Transverse colon (tissue), 4 donors: Measurements from ENCODE around the gene NELL2. TPM values are rescaled to one million over a fixed set of nuclear protein-coding genes. Genes with fewer than 3 reads are reported as not detected.
A peak's percentile ranks its signal among the peaks of the same experiment; 100 is the strongest.

Experiments used
- DNase-seq: peaks from one replicate; pipeline ENCODE4 v3.0.0-alpha.2; 2019
- H3K27ac ChIP-seq, 4 donors: fragments of 200-600 bp; sonication (generic); 2 replicates each; pipeline ENCODE4 v1.5.1; 2016 to 2018; ENCODE audit warnings: inconsistent platforms in 4 of 4
- H3K27me3 ChIP-seq: fragments of 200-600 bp; sonication (generic); 2 replicates; pipeline ENCODE4 v1.5.1; 2017; ENCODE audit warnings: inconsistent platforms
- H3K36me3 ChIP-seq, 4 donors: fragments of 200-600 bp; sonication (generic); 2 replicates each; pipeline ENCODE4 v1.5.1; 2017 to 2019; ENCODE audit warnings: inconsistent platforms in 4 of 4
- H3K4me1 ChIP-seq, 4 donors: fragments of 200-600 bp; sonication (generic); 2 replicates each; pipeline ENCODE4 v1.5.1; 2017 to 2020; ENCODE audit warnings: inconsistent platforms in 4 of 4
- H3K4me3 ChIP-seq, 4 donors: fragments of 200-600 bp; sonication (generic); 1 replicate in 1 of 4; 2 replicates in 3 of 4; pipeline versions ENCODE4 v1.5.1 to v1.6.1; 2017 to 2019; ENCODE audit warnings: inconsistent platforms in 4 of 4
- H3K9me3 ChIP-seq, 2 donors: fragments of 200-600 bp; sonication (generic); 2 replicates each; pipeline ENCODE4 v1.5.1; 2017 to 2019; ENCODE audit warnings: inconsistent platforms in 2 of 2
- EP300 ChIP-seq: sonication (generic); formaldehyde crosslinking; IDR thresholded peaks from one replicate; pipeline ENCODE4 v1.6.1; 2017; ENCODE audit warnings: antibody characterized with exemption, low read depth
- POLR2A ChIP-seq: fragments of 450-650 bp; IDR thresholded peaks from one replicate; pipeline ENCODE4 v1.6.1; 2016; ENCODE audit warnings: antibody characterized with exemption, mild to moderate bottlenecking, moderate library complexity
- POLR2AphosphoS5 ChIP-seq, 3 donors: sonication (generic); formaldehyde crosslinking; IDR thresholded peaks; one replicate each; pipeline ENCODE4 v1.6.1; 2016; ENCODE audit warnings: antibody characterized with exemption in 3 of 3
- WGBS, 2 donors: methylation state at CpG; one replicate each; pipeline ENCODE4 v1.1.5; 2018; ENCODE audit warnings: low coverage in 1 of 2; 5-methylcytosine and 5-hydroxymethylcytosine counted together
- in situ Hi-C, 4 donors: fragments of 200-750 bp; cut with MboI; loops; one replicate each; pipeline versions ENCODE4 v1.15.0 to v1.15.1; 2017; ENCODE audit warnings: low sequenced_read_pairs in 3 of 4, low pct_ligation_motif_present in 1 of 4, low pct_unique_long_range_greater_than_20kb in 1 of 4
- intact Hi-C: fragments of 100-400 bp; cut with DNase I; formaldehyde crosslinking; loops from one replicate; pipeline ENCODE4 v1.15.1; 2023; ENCODE audit warnings: low total_unique reads
- total RNA-seq, 4 donors: library from RNA; depleted of rRNA; stranded (reverse); fragments of >200 nt; gene quantifications; one replicate each; pipeline ENCODE4 v1.1.0, GENCODE V29; 2016
- TF ChIP-seq, protein P1 (sequence below), 5 experiments: fragments of 200-600 bp in 3 of 5; fragments of 450-650 bp in 2 of 5; sonication (generic) in 3 of 5; IDR thresholded peaks; 1 replicate in 2 of 5; 2 replicates in 3 of 5; pipeline ENCODE4 v1.5.1; 2016 to 2017; ENCODE audit warnings: antibody characterized with exemption in 5 of 5, inconsistent platforms in 3 of 5, mild to moderate bottlenecking in 2 of 5, moderate library complexity in 1 of 5

NELL2 gene
- total RNA-seq, 4 donors from 2014 or later, result 1.4 to 10.5 (median 9.5) TPM

DNA sequence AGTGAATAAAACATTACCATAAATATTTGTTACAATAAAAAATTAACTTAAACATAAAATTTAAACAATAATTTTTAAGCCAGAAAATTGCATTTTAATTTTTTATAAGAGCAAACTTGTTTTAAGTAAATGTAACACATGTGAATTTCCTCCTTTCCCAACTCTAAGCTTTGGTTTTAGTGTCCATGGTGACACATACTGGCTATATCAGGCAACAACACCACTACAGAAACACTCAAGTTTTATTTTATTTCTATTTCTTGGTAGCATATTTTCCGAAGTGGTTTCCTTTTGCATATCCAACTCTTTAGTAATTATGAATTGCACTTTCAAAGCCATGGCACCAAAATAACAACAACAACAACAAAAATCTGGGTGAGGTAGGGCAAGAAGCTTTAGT lies 2.2 kb downstream of the NELL2 start:
- Histone ChIP-seq H3K27ac (no peak overlapping the region), H3K4me1 (peaks cover 9 to 26% (median 21%) of the 10 kb centered on the region in 4 donors), H3K27me3 (peaks cover 79% of the 10 kb centered on the region), H3K9me3 (no peaks in the 10 kb centered on the region), H3K36me3 (no peaks in the 10 kb centered on the region), H3K4me3 (no peak overlapping the region)
- TF ChIP-seq POLR2A (no peak), POLR2AphosphoS5 (IDR thresholded peaks at IDR 0.05) (no peak), EP300 (no peak)
- TF ChIP-seq, protein P1, sequence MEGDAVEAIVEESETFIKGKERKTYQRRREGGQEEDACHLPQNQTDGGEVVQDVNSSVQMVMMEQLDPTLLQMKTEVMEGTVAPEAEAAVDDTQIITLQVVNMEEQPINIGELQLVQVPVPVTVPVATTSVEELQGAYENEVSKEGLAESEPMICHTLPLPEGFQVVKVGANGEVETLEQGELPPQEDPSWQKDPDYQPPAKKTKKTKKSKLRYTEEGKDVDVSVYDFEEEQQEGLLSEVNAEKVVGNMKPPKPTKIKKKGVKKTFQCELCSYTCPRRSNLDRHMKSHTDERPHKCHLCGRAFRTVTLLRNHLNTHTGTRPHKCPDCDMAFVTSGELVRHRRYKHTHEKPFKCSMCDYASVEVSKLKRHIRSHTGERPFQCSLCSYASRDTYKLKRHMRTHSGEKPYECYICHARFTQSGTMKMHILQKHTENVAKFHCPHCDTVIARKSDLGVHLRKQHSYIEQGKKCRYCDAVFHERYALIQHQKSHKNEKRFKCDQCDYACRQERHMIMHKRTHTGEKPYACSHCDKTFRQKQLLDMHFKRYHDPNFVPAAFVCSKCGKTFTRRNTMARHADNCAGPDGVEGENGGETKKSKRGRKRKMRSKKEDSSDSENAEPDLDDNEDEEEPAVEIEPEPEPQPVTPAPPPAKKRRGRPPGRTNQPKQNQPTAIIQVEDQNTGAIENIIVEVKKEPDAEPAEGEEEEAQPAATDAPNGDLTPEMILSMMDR (IDR thresholded peaks at IDR 0.05), result peak in 2 of 5 experiments; percentile 14 to 22
- DNase-seq, result no peak
- intact Hi-C loops, result no loop called here
- 30 to 31% methylated on average over 1 of the region's 1 CpG for WGBS, 2 donors
- in situ Hi-C loops, result no loop called here

DNA sequence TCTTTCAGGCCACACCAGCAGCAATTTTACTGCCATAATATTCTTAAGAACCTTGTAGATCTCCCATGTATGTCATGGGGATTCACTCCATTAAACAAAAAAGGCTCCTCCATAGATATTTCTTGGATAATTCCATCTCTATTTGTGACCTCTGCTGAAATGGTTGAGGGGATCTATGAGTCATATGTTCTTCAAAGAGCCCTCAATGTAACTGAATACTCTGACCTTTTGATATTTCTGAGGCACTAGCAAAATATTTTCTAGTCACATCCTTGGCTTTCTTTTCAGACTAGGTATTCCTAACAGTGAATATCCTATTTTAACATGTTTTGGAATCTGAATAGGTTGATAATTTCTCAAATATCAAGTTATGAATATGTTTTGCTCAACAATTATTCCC lies 6.6 kb downstream of the NELL2 start:
- Histone ChIP-seq H3K9me3 (no peaks in the 10 kb centered on the region), H3K4me3 (no peak overlapping the region), H3K36me3 (no peaks in the 10 kb centered on the region), H3K4me1 (peaks cover 0 to under 1% (median 0%) of the 10 kb centered on the region in 4 donors), H3K27me3 (peaks cover 36% of the 10 kb centered on the region), H3K27ac (no peak overlapping the region)
- in situ Hi-C loops, result no loop called here
- intact Hi-C loops, result no loop called here
- TF ChIP-seq POLR2AphosphoS5 (IDR thresholded peaks at IDR 0.05), result no peak
- TF ChIP-seq, protein P1 (IDR thresholded peaks at IDR 0.05), result no peak
- TF ChIP-seq POLR2A, result no peak
- TF ChIP-seq EP300, result no peak
- no peak for DNase-seq

DNA sequence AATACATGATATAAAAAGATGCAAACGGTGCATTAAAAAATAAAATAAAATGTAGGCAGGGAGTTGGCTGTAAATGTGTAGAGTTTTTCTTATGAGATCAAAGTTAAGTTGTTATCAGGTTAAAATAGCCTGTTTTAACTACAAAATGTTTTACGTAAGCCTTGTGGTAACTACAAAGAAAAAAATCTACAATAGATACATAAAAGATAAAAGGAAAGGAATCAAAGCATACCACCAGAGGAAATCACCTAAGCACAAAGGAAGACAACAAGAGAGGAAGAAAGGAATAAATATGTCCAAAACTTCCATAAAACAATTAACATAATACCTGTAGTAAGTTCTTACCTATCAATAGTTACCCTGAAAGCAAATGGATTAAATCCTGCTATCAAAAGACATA lies 12.2 kb downstream of the NELL2 start:
- in situ Hi-C loops, result no loop called here
- Histone ChIP-seq H3K4me3 (no peak overlapping the region), H3K36me3 (no peaks in the 10 kb centered on the region), H3K4me1 (no peaks in the 10 kb centered on the region), H3K27me3 (no peaks in the 10 kb centered on the region), H3K9me3 (no peaks in the 10 kb centered on the region), H3K27ac (no peak overlapping the region)
- intact Hi-C loops, result no loop called here
- TF ChIP-seq POLR2A, result no peak
- TF ChIP-seq EP300, result no peak
- no peak for TF ChIP-seq POLR2AphosphoS5 (IDR thresholded peaks at IDR 0.05)
- TF ChIP-seq, protein P1 (IDR thresholded peaks at IDR 0.05), result no peak
- no peak for DNase-seq
- 0 to 49% methylated on average over 2 of the region's 2 CpGs for WGBS, 2 donors

DNA sequence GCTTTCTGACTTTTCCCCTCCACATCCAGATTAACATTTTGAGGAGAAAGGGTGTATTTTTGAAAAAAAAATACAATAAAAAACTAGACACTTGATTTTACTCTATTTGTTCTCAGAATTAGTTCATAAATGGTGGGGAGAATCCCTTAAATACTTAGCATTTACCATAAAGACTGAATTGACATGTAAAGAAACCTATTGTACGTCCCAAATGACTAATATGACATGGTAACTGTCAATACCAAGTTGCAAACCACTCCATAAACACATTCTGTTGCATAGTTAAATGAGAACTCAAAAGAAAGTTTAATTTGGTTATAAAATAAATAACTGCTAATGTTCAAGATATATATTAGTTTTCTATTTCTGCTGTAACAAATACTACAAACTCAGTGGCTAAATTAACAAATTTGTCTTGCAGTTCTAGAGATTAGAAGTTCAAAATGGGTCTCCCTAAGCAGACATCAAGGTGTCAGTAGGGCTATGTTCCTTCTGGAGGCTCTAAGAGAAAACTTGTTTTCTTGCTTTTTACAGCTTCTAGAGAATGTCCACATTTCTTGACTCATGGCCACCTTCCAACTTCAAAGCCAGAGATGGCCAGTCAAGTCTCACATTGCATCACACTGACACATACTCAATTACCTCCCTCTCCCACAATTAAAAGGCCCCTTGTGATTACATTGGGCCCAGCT lies 16.0 kb downstream of the NELL2 start:
- no peaks in the 10 kb centered on the region for H3K36me3 ChIP-seq
- H3K4me1 ChIP-seq, result no peaks in the 10 kb centered on the region
- no peak for TF ChIP-seq POLR2AphosphoS5 (IDR thresholded peaks at IDR 0.05)
- TF ChIP-seq EP300, result no peak
- TF ChIP-seq, protein P1 (IDR thresholded peaks at IDR 0.05), result no peak
- TF ChIP-seq POLR2A, result no peak
- in situ Hi-C loops, result no loop called here
- 71% methylated on average over 1 of the region's 1 CpG for WGBS, 2 donors
- no peak for DNase-seq
- no peaks in the 10 kb centered on the region for H3K9me3 ChIP-seq
- no peaks in the 10 kb centered on the region for H3K27me3 ChIP-seq
- intact Hi-C loops, result no loop called here
- no peak overlapping the region for H3K27ac ChIP-seq
- no peak overlapping the region for H3K4me3 ChIP-seq
